Panc1 (cell line): ENCODE results near the gene ZNF407.

ENCODE experiments used
- TF ChIP-seq, protein P1 (sequence below), 2 experiments: IDR thresholded peaks; 2 replicates each; pipeline ENCODE4 v1.6.1; 2011 to 2012; ENCODE audit warnings: low read depth in 2 of 2, control low read depth in 1 of 2, low read length in 1 of 2, mild to moderate bottlenecking in 1 of 2, moderate library complexity in 1 of 2; ENCODE audit not compliant: insufficient read depth in 1 of 2
- TF ChIP-seq, protein P2 (sequence below): fragments of 450-650 bp; IDR thresholded peaks from 2 replicates; pipeline ENCODE4 v1.5.1; 2017; ENCODE audit warnings: mild to moderate bottlenecking

DNA sequence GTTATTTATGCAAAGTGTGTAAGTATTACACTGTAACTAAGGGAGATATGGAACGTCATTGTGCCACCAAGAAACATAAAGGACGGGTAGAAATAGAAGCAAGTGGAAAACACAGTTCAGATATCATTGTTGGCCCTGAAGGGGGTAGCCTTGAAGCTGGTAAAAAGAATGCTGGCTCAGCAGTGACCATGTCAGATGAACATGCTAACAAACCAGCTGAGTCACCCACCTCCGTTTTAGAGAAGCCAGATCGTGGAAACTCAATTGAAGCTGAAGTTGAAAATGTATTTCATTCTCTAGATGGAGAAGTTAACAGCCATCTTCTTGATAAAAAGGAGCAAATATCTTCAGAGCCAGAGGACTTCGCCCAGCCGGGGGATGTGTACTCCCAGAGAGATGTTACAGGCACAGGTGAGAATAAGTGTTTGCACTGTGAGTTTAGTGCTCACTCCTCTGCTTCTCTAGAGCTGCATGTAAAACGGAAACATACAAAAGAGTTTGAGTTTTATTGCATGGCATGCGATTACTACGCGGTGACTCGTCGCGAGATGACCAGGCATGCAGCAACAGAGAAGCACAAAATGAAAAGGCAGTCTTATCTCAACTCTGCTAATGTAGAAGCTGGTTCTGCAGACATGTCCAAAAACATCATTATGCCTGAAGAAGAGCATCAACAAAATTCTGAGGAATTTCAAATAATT lies 36.1 kb downstream of the ZNF407 start:
- TF ChIP-seq, protein P1, sequence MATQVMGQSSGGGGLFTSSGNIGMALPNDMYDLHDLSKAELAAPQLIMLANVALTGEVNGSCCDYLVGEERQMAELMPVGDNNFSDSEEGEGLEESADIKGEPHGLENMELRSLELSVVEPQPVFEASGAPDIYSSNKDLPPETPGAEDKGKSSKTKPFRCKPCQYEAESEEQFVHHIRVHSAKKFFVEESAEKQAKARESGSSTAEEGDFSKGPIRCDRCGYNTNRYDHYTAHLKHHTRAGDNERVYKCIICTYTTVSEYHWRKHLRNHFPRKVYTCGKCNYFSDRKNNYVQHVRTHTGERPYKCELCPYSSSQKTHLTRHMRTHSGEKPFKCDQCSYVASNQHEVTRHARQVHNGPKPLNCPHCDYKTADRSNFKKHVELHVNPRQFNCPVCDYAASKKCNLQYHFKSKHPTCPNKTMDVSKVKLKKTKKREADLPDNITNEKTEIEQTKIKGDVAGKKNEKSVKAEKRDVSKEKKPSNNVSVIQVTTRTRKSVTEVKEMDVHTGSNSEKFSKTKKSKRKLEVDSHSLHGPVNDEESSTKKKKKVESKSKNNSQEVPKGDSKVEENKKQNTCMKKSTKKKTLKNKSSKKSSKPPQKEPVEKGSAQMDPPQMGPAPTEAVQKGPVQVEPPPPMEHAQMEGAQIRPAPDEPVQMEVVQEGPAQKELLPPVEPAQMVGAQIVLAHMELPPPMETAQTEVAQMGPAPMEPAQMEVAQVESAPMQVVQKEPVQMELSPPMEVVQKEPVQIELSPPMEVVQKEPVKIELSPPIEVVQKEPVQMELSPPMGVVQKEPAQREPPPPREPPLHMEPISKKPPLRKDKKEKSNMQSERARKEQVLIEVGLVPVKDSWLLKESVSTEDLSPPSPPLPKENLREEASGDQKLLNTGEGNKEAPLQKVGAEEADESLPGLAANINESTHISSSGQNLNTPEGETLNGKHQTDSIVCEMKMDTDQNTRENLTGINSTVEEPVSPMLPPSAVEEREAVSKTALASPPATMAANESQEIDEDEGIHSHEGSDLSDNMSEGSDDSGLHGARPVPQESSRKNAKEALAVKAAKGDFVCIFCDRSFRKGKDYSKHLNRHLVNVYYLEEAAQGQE (IDR thresholded peaks at IDR 0.05; ENCODE audit: insufficient read depth in 1 of 2, low read depth in 2 of 2, low read length in 1 of 2), result no peak
- TF ChIP-seq, protein P2, sequence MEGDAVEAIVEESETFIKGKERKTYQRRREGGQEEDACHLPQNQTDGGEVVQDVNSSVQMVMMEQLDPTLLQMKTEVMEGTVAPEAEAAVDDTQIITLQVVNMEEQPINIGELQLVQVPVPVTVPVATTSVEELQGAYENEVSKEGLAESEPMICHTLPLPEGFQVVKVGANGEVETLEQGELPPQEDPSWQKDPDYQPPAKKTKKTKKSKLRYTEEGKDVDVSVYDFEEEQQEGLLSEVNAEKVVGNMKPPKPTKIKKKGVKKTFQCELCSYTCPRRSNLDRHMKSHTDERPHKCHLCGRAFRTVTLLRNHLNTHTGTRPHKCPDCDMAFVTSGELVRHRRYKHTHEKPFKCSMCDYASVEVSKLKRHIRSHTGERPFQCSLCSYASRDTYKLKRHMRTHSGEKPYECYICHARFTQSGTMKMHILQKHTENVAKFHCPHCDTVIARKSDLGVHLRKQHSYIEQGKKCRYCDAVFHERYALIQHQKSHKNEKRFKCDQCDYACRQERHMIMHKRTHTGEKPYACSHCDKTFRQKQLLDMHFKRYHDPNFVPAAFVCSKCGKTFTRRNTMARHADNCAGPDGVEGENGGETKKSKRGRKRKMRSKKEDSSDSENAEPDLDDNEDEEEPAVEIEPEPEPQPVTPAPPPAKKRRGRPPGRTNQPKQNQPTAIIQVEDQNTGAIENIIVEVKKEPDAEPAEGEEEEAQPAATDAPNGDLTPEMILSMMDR, result no peak
